OCI-LY3 (cell line): ENCODE measurements around the gene EIF4G1.

Experiments
- H2AFZ ChIP-seq: fragments of 200-600, 300-600 bp; shearing (Covaris generic); 2 replicates; pipeline ENCODE4 v1.6.0; 2014; ENCODE audit warnings: antibody characterized with exemption, low read depth, low read length
- H3K27ac ChIP-seq: fragments of 200-600, 300-600 bp; sonication (generic); 2 replicates; pipeline ENCODE4 v1.5.1; 2014; ENCODE audit warnings: mild to moderate bottlenecking, low read length, moderate library complexity, mixed read lengths
- H3K27me3 ChIP-seq: fragments of 200-600, 300-600 bp; sonication (generic); 2 replicates; pipeline ENCODE4 v1.6.1; 2014; ENCODE audit warnings: low read depth, low read length, mixed read lengths
- H3K36me3 ChIP-seq: fragments of 200-600, 300-600 bp; sonication (generic); replicated peaks from 2 replicates; pipeline ENCODE3; 2014; ENCODE audit warnings: low read depth, low read length, mixed read lengths
- H3K4me1 ChIP-seq: fragments of 300-600, 200-600 bp; sonication (generic); 2 replicates; pipeline ENCODE4 v1.6.1; 2014; ENCODE audit warnings: low read length, mixed read lengths
- H3K4me2 ChIP-seq: fragments of 200-600, 300-600 bp; sonication (generic); 2 replicates; pipeline ENCODE4 v1.6.1; 2014; ENCODE audit warnings: low read length, mixed read lengths
- H3K4me3 ChIP-seq: fragments of 300-600, 200-600 bp; sonication (generic); 2 replicates; pipeline ENCODE4 v1.5.1; 2014; ENCODE audit warnings: antibody characterized with exemption, mild to moderate bottlenecking, low read length, moderate library complexity
- H3K79me2 ChIP-seq: fragments of 300-600, 200-600 bp; shearing (Covaris generic); 2 replicates; pipeline ENCODE4 v1.6.1; 2014; ENCODE audit warnings: mild to moderate bottlenecking, low read length, mixed read lengths
- H3K9ac ChIP-seq: fragments of 300-600, 200-600 bp; shearing (Covaris generic); 2 replicates; pipeline ENCODE4 v1.6.0; 2014; ENCODE audit warnings: mild to moderate bottlenecking, low read length, moderate library complexity
- H3K9me3 ChIP-seq: fragments of 200-600, 300-600 bp; shearing (Covaris generic); 2 replicates; pipeline ENCODE4 v1.6.1; 2014; ENCODE audit warnings: low read length, mixed read lengths; ENCODE audit not compliant: insufficient read depth
- H4K20me1 ChIP-seq: fragments of 200-600, 300-600 bp; sonication (generic); 2 replicates; pipeline ENCODE4 v1.6.1; 2016; ENCODE audit warnings: low read length, mixed read lengths; ENCODE audit not compliant: insufficient read depth
- EZH2phosphoT487 ChIP-seq: fragments of 200-600 bp; shearing (Covaris generic); IDR thresholded peaks from 2 replicates; pipeline ENCODE4 v1.6.1; 2018; ENCODE audit warnings: antibody characterized with exemption, mixed run types, low read depth
- TF ChIP-seq, protein P1 (sequence below): fragments of 200-600, 300-600 bp; sonication (generic); IDR thresholded peaks from 2 replicates; pipeline ENCODE4 v1.5.1; 2014; ENCODE audit warnings: antibody characterized with exemption, low read length, low read depth

EIF4G1 gene

DNA sequence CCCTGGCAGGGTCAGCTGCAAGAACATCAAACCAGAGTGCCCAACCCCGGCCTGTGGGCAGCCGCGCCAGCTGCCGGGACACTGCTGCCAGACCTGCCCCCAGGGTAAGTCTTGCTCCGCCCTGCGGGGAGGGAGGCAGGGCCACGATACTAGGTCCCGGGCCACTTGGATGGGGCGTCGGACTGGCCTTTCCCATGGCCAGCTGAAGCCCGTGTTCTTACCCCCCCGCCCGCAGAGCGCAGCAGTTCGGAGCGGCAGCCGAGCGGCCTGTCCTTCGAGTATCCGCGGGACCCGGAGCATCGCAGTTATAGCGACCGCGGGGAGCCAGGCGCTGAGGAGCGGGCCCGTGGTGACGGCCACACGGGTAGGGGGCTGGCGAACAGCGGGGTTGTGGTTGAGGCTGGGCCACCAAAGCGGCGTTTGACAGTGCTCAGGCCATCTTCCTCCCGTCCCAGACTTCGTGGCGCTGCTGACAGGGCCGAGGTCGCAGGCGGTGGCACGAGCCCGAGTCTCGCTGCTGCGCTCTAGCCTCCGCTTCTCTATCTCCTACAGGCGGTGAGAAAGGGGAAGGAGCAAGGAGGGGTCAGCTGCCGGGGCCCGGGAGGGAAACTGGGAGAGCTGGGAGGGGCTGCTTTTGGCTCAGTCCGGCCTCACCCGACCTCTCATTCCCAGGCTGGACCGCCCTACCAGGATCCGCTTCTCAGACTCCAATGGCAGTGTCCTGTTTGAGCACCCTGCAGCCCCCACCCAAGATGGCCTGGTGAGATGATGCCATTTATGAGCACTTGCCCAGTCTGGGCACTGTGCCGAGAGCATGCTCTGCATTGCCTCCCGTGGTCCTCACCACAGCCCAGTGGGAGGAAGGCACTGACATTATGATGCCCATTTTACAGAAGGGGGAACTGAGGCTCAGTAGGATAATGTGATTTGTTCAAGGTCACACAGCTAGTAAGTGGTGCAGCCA, 67.1 kb downstream of the EIF4G1 start:
- H3K9me3 ChIP-seq, result no peaks in the 10 kb centered on the region
- H3K36me3 ChIP-seq, result no peaks in the 10 kb centered on the region
- TF ChIP-seq, protein P1, sequence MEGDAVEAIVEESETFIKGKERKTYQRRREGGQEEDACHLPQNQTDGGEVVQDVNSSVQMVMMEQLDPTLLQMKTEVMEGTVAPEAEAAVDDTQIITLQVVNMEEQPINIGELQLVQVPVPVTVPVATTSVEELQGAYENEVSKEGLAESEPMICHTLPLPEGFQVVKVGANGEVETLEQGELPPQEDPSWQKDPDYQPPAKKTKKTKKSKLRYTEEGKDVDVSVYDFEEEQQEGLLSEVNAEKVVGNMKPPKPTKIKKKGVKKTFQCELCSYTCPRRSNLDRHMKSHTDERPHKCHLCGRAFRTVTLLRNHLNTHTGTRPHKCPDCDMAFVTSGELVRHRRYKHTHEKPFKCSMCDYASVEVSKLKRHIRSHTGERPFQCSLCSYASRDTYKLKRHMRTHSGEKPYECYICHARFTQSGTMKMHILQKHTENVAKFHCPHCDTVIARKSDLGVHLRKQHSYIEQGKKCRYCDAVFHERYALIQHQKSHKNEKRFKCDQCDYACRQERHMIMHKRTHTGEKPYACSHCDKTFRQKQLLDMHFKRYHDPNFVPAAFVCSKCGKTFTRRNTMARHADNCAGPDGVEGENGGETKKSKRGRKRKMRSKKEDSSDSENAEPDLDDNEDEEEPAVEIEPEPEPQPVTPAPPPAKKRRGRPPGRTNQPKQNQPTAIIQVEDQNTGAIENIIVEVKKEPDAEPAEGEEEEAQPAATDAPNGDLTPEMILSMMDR, result no peak
- no peak for TF ChIP-seq EZH2phosphoT487
- no peak overlapping the region for H2AFZ ChIP-seq
- H3K9ac ChIP-seq, result no peak overlapping the region
- H3K79me2 ChIP-seq, result no peaks in the 10 kb centered on the region
- no peak overlapping the region for H3K4me3 ChIP-seq
- H3K4me2 ChIP-seq, result no peak overlapping the region
- no peaks in the 10 kb centered on the region for H4K20me1 ChIP-seq
- no peaks in the 10 kb centered on the region for H3K27me3 ChIP-seq
- no peak overlapping the region for H3K27ac ChIP-seq
- H3K4me1 ChIP-seq, result no peaks in the 10 kb centered on the region

DNA sequence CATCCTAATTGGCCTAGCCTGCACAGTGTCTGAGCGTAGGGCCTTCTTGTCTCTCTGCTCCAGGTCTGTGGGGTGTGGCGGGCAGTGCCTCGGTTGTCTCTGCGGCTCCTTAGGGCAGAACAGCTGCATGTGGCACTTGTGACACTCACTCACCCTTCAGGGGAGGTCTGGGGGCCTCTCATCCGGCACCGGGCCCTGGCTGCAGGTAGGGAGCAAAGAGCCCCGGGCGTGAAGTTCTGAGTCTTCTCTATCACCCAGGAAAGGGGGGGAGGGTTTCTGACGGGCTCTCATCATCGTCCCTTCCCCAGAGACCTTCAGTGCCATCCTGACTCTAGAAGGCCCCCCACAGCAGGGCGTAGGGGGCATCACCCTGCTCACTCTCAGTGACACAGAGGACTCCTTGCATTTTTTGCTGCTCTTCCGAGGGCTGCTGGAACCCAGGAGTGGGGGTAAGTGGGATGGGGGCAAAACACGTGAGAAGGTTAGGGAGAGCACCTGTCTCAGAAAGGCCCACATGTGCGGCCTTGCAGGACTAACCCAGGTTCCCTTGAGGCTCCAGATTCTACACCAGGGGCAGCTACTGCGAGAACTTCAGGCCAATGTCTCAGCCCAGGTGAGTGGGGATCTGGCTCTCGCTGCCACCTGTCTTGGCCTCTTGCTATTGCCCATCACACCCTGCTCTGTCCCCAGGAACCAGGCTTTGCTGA, 68.1 kb downstream of the EIF4G1 start:
- H2AFZ ChIP-seq, result no peak overlapping the region
- no peaks in the 10 kb centered on the region for H3K79me2 ChIP-seq
- H3K9me3 ChIP-seq, result no peaks in the 10 kb centered on the region
- H3K4me3 ChIP-seq, result no peak overlapping the region
- TF ChIP-seq, protein P1, result no peak
- TF ChIP-seq EZH2phosphoT487, result no peak
- no peaks in the 10 kb centered on the region for H4K20me1 ChIP-seq
- no peak overlapping the region for H3K9ac ChIP-seq
- no peaks in the 10 kb centered on the region for H3K4me1 ChIP-seq
- no peaks in the 10 kb centered on the region for H3K36me3 ChIP-seq
- no peak overlapping the region for H3K4me2 ChIP-seq
- H3K27me3 ChIP-seq, result no peaks in the 10 kb centered on the region
- H3K27ac ChIP-seq, result no peak overlapping the region

DNA sequence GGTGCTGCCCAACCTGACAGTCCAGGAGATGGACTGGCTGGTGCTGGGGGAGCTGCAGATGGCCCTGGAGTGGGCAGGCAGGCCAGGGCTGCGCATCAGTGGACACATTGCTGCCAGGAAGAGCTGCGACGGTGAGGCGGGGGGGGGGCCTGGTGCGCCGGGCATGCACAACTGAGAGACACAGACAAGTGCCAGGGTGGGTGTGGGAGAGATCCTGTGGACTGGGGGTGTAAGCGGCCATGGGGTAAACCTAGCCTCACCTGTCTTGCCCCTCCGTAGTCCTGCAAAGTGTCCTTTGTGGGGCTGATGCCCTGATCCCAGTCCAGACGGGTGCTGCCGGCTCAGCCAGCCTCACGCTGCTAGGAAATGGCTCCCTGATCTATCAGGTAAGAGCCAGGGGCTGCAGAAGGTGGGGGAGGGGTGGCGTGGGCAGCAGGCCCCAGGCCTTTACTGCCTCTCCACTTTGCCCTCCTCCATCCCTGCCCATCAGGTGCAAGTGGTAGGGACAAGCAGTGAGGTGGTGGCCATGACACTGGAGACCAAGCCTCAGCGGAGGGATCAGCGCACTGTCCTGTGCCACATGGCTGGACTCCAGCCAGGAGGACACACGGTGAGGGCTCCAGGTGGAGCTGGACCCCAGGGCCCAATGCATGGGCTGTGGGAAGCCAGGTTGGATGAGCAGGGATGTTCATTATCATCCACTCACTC, 68.8 kb downstream of the EIF4G1 start:
- Histone ChIP-seq H3K4me2 (no peak overlapping the region), H3K9ac (no peak overlapping the region), H3K4me3 (no peak overlapping the region), H2AFZ (no peak overlapping the region), H4K20me1 (no peaks in the 10 kb centered on the region), H3K9me3 (no peaks in the 10 kb centered on the region), H3K36me3 (no peaks in the 10 kb centered on the region), H3K4me1 (no peaks in the 10 kb centered on the region), H3K27ac (no peak overlapping the region), H3K27me3 (no peaks in the 10 kb centered on the region), H3K79me2 (no peaks in the 10 kb centered on the region)
- no peak for TF ChIP-seq EZH2phosphoT487
- TF ChIP-seq, protein P1, result no peak

DNA sequence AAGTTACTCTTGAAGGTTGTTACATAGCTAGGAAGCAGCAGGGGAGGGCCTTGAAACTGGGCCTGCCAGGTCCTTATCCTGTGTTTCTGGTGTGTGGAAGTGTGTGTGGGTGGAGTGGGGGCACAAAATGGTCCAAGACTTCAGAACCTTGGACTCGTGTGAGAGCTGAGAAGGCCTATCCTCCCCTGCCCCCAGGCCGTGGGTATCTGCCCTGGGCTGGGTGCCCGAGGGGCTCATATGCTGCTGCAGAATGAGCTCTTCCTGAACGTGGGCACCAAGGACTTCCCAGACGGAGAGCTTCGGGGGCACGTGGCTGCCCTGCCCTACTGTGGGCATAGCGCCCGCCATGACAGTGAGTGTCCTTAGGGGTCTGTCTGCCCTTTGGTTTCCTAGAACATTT, 69.9 kb downstream of the EIF4G1 start:
- no peaks in the 10 kb centered on the region for H3K79me2 ChIP-seq
- H3K36me3 ChIP-seq, result no peaks in the 10 kb centered on the region
- H3K4me2 ChIP-seq, result no peak overlapping the region
- no peak overlapping the region for H3K27ac ChIP-seq
- no peaks in the 10 kb centered on the region for H3K9me3 ChIP-seq
- no peak overlapping the region for H3K4me3 ChIP-seq
- H3K4me1 ChIP-seq, result no peaks in the 10 kb centered on the region
- TF ChIP-seq, protein P1, result no peak
- TF ChIP-seq EZH2phosphoT487, result no peak
- H3K9ac ChIP-seq, result no peak overlapping the region
- H3K27me3 ChIP-seq, result no peaks in the 10 kb centered on the region
- H4K20me1 ChIP-seq, result no peaks in the 10 kb centered on the region
- no peak overlapping the region for H2AFZ ChIP-seq
